ENCODE results near the gene ASPM.
"Not testable (repeated sequence)": the region's sequence is repeated elsewhere in the genome, so short reads cannot be mapped to it uniquely, and the experiment has no call there.

Gene ASPM

GRCh38 chr1:197049100-197049499 lies 97.4 kb downstream of the ASPM start:
- Mint-ChIP-seq H3K27ac (no peak overlapping the region), H3K4me3 (no peak overlapping the region), H3K36me3 (ENCODE audit: low read depth) (no peaks in the 10 kb centered on the region), H3K27me3 (ENCODE audit: low read depth) (no peaks in the 10 kb centered on the region), H3K4me1 (no peaks in the 10 kb centered on the region), H3K9me3 (peaks cover 3% of the 10 kb centered on the region)
- TF ChIP-seq CTCF (IDR thresholded peaks at IDR 0.05; ENCODE audit: unreplicated experiment in 3 of 3) = no peak

- Mint-ChIP-seq H3K36me3 (ENCODE audit: low read depth) (no peaks in the 10 kb centered on the region), H3K4me1 (no peaks in the 10 kb centered on the region), H3K9me3 (no peaks in the 10 kb centered on the region), H3K4me3 (no peak overlapping the region), H3K27ac (no peak overlapping the region), H3K27me3 (ENCODE audit: low read depth) (no peaks in the 10 kb centered on the region)
- TF ChIP-seq CTCF (IDR thresholded peaks at IDR 0.05; ENCODE audit: unreplicated experiment in 3 of 3) = no peak
These were observed 103.7 kb downstream of the ASPM start for GRCh38 chr1:197042676-197043341.

- H3K4me3 Mint-ChIP-seq = no peak overlapping the region
- H3K27me3 Mint-ChIP-seq (ENCODE audit: low read depth) = no peaks in the 10 kb centered on the region
- no peaks in the 10 kb centered on the region for H3K4me1 Mint-ChIP-seq
- no peak overlapping the region for H3K27ac Mint-ChIP-seq
- H3K9me3 Mint-ChIP-seq = no peaks in the 10 kb centered on the region
- no peak for TF ChIP-seq CTCF (IDR thresholded peaks at IDR 0.05; ENCODE audit: unreplicated experiment in 3 of 3)
- H3K36me3 Mint-ChIP-seq (ENCODE audit: low read depth) = no peaks in the 10 kb centered on the region
These were observed 104.7 kb downstream of the ASPM start for GRCh38 chr1:197041486-197042353.

GRCh38 chr1:197036861-197037260 lies 109.6 kb downstream of the ASPM start:
- H3K27me3 Mint-ChIP-seq (ENCODE audit: low read depth) = no peaks in the 10 kb centered on the region
- no peak overlapping the region for H3K4me3 Mint-ChIP-seq
- TF ChIP-seq CTCF (IDR thresholded peaks at IDR 0.05; ENCODE audit: unreplicated experiment in 3 of 3) = no peak
- no peaks in the 10 kb centered on the region for H3K9me3 Mint-ChIP-seq
- no peak overlapping the region for H3K27ac Mint-ChIP-seq
- no peaks in the 10 kb centered on the region for H3K36me3 Mint-ChIP-seq (ENCODE audit: low read depth)
- H3K4me1 Mint-ChIP-seq = no peaks in the 10 kb centered on the region

- not testable (repeated sequence) for H3K27me3 Mint-ChIP-seq (ENCODE audit: low read depth); H3K9me3 Mint-ChIP-seq; H3K27ac Mint-ChIP-seq; H3K36me3 Mint-ChIP-seq (ENCODE audit: low read depth); H3K4me3 Mint-ChIP-seq; H3K4me1 Mint-ChIP-seq
These were observed 111.7 kb downstream of the ASPM start for GRCh38 chr1:197034631-197035339.
